ENCODE data around the gene CCNA2.

The CCNA2 gene

DNA sequence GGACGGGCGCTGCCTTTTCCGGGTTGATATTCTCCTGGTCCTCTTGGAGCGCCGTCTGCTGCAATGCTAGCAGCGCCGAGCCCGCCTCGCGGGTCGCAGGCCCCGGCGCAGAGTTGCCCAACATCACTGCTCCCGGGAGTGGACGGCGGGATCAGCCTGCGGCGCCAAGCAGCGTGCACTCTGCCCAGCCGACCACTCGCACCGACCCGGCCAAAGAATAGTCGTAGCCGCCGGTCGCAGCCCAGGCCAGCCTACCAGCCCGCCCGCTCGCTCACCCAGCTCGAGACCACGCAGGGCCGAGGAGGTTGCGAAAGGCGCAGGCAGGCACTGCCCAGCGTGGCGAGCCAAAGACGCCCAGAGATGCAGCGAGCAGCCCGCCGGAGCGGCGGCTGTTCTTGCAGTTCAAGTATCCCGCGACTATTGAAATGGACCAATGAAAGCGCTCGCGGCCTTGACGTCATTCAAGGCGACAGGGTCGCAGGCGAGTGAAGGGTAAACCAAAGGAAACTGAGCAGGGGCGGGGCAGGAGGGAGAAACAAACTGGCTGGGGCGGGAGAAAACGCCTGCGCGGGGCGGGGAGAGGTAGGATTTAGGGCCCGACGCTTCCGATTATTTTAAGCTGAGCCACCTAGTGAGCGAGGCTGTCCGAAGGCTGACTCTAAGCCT is at the start of gene CCNA2:
CCNA2 (minus strand) TSS at position 379 of the 666 bp plus-strand sequence; CDS start at position 124, 255 bp downstream.
- TF ChIP-seq, protein P1, sequence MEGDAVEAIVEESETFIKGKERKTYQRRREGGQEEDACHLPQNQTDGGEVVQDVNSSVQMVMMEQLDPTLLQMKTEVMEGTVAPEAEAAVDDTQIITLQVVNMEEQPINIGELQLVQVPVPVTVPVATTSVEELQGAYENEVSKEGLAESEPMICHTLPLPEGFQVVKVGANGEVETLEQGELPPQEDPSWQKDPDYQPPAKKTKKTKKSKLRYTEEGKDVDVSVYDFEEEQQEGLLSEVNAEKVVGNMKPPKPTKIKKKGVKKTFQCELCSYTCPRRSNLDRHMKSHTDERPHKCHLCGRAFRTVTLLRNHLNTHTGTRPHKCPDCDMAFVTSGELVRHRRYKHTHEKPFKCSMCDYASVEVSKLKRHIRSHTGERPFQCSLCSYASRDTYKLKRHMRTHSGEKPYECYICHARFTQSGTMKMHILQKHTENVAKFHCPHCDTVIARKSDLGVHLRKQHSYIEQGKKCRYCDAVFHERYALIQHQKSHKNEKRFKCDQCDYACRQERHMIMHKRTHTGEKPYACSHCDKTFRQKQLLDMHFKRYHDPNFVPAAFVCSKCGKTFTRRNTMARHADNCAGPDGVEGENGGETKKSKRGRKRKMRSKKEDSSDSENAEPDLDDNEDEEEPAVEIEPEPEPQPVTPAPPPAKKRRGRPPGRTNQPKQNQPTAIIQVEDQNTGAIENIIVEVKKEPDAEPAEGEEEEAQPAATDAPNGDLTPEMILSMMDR (IDR thresholded peaks at IDR 0.05; ENCODE audit: borderline replicate concordance, insufficient read depth, low read depth, low read length) = no peak
- H3K4me3 ChIP-seq (ENCODE audit: low read depth, low read length) = peak within 1 kb of the TSS; percentile 95

DNA sequence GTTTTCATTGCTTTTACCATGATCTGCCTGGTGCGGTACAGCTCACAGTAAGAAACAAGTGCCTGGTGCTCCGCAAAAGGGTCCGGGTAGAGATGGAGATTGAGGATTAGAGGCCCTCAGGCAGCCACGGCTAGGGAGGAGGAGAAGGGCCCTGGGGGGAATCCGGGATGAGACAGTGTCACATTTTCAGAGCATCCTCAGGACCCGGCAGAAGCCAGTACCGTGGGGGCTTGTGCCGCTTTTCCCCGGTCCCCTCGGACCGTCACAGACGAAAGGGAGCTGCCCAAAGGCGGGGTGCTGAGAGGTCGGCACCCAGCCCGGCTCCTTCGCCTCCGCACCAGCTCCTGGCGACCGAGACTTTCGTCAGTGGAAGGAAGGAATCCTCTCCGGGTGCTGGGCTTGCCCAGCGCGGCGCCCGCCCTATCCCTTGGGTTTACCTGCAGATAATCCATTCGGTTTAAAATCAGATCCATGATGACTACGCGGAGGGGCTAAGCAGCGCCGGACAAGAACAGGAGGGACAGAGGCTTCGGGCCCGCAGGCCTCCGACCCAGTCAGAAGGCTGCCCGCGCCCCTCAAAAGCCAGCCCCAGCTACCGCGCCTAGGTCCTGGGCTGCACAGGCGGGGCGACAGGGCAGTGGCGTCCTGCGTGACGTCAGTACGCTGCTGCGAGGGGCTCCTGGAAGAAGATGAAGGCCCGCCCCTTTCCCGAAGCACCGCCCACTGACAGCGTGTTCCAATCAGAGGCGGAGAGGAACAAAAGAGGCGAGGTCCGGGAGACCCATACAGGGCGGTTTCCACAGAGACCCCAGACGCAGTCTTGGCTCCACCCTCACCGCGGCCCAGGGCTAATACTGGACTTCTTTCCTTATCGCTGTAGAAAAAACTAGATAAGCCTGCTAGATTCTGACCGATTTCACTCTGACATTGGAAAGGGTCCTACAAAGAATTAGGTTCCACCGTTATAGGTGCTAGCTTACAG is 46.4 kb upstream of the CCNA2 start, which contains the start of gene BBS7:
BBS7 (minus strand) TSS at position 634 of the 982 bp plus-strand sequence; CDS start at position 473, 161 bp downstream.
- TF ChIP-seq, protein P1 (IDR thresholded peaks at IDR 0.05; ENCODE audit: borderline replicate concordance, insufficient read depth, low read depth, low read length) = no peak
- peak within 1 kb of the TSS; percentile 88 for H3K4me3 ChIP-seq (ENCODE audit: low read depth, low read length)

DNA sequence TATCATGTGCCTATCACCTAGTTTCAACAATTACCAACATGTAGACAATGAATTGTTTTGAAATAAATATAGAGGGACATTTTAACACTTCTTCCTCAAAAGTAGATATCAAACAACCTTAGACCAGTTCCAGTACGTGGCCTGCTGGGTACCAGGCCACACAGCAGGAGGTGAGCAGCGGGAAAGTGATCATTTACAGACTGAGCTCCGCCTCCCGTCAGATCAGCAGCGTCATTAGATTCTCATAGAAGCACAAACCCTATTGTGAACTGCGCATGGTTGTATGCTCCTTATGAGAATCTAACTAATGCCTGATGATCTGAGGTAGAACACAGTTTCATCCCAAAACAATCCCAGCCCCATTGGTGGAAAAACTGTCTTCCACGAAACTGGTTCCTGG is 40.1 kb upstream of the CCNA2 start:
- TF ChIP-seq, protein P1 (IDR thresholded peaks at IDR 0.05; ENCODE audit: borderline replicate concordance, insufficient read depth, low read depth, low read length) = no peak
- H3K4me3 ChIP-seq (ENCODE audit: low read depth, low read length) = no peak overlapping the region

DNA sequence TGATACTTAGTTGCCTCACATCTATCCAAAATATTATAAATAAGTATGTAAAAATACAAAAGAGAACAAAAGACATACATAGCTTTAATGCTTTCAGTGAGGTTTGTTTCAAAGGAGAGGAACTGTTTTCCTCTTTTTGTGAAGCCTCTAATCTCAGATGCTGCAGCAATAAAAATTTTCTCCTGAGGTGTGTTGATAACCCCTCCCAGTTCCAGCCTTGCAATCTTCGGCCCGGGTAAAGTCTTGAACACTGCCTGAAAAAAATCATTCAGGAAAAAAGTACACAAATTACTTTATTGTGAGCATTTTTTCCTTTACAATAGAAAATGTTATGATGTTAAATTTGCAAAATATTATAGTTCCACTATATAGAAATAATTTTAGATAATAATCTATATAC is 37.7 kb upstream of the CCNA2 start:
- TF ChIP-seq, protein P1 (IDR thresholded peaks at IDR 0.05; ENCODE audit: borderline replicate concordance, insufficient read depth, low read depth, low read length) = no peak
- no peak overlapping the region for H3K4me3 ChIP-seq (ENCODE audit: low read depth, low read length)

DNA sequence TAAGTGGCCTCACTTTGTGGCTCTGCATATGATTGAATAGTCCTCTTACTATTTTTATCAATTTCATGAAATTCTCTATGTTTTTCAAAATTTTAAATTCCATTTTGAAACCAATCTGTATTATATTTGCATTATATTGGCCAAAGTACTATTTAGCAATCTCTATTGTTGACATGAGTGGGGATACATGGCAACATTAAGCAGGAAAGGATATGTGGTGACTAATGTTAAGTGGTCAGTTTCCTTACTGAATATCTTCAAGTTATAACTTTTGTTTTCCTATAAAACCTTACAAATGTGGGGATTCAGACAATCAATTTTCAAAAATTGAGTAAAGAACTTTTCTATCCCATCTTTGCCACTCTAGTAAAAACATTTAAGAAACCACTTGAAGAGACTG is 36.4 kb upstream of the CCNA2 start:
- TF ChIP-seq, protein P1 (IDR thresholded peaks at IDR 0.05; ENCODE audit: borderline replicate concordance, insufficient read depth, low read depth, low read length) = no peak
- no peak overlapping the region for H3K4me3 ChIP-seq (ENCODE audit: low read depth, low read length)

DNA sequence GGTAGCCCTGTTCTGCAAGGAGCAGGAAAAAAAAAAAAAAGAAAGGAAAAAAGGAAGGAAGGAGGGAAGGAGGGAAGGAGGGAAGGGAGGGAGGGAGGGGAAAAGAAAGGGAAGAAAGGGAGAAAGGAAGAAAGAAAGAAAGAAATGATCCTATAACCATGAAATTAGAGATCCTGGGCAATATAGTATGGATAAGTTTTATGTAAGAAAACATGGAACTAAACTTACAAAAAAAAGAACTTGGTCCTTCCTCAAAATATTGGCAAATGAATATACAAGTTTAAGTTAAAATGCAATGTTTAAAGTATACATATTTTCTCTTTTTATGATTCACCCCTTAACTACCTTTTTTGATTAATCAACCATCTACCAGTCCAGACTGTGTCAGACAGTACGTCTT is 27.7 kb upstream of the CCNA2 start:
- H3K4me3 ChIP-seq (ENCODE audit: low read depth, low read length) = no peak overlapping the region
- TF ChIP-seq, protein P1 (IDR thresholded peaks at IDR 0.05; ENCODE audit: borderline replicate concordance, insufficient read depth, low read depth, low read length) = no peak

Data from GM12875 (cell line).